HG02885 (cell line): ENCODE results near the gene VARS1.

Source experiments
- ATAC-seq: cut with Tn5 transposase; IDR thresholded peaks from one replicate; pipeline ENCODE4 v1.9.1; 2021; ENCODE audit warnings: mild to moderate bottlenecking; ENCODE audit not compliant: unreplicated experiment, poor library complexity

VARS1 gene

GRCh38 chr6:31749301-31750036, 46.1 kb downstream of the VARS1 start:
- ATAC-seq: no peak
